HL-60 (cell line): ENCODE measurements around the gene ZNF496.

ENCODE experiments used
- DNase-seq, 2 experiments: peaks; one replicate each; pipeline ENCODE4 v3.0.0-alpha.2; 2010 to 2020; ENCODE audit warnings: low read depth in 1 of 2, low spot score in 1 of 2
- H3K27ac ChIP-seq: fragments of 250-450 bp; sonication (Bioruptor Pico); replicated peaks from 2 replicates; pipeline ENCODE4 v1.5.1; 2020; ENCODE audit warnings: mild to moderate bottlenecking, moderate library complexity
- H3K27me3 ChIP-seq: fragments of 250-450 bp; sonication (Bioruptor Pico); 2 replicates; pipeline ENCODE4 v1.5.1; 2021; ENCODE audit warnings: mild to moderate bottlenecking, moderate library complexity; ENCODE audit not compliant: insufficient read depth, poor library complexity, severe bottlenecking
- H3K4me3 ChIP-seq: replicated peaks from 2 replicates; pipeline ENCODE4 v1.5.1; 2011; ENCODE audit warnings: mild to moderate bottlenecking, control low read depth, low read length; ENCODE audit not compliant: insufficient read depth
- CTCF ChIP-seq: IDR thresholded peaks from one replicate; pipeline ENCODE4 v1.5.1; 2011; ENCODE audit warnings: low read length, control low read depth, inconsistent platforms; ENCODE audit not compliant: insufficient read depth
- GABPA ChIP-seq: IDR thresholded peaks from 2 replicates; pipeline ENCODE4 v1.6.1; 2012; ENCODE audit warnings: low read depth
- POLR2AphosphoS5 ChIP-seq: IDR thresholded peaks from 2 replicates; pipeline ENCODE4 v1.6.1; 2012; ENCODE audit warnings: low read depth
- REST ChIP-seq: IDR thresholded peaks from 2 replicates; pipeline ENCODE4 v1.6.1; 2012; ENCODE audit warnings: low read depth; ENCODE audit not compliant: insufficient replicate concordance
- SPI1 ChIP-seq: IDR thresholded peaks from 2 replicates; pipeline ENCODE4 v1.6.1; 2012; ENCODE audit warnings: low read depth, mild to moderate bottlenecking, borderline replicate concordance

Gene ZNF496

GRCh38 chr1:247277191-247277590 is 54.5 kb downstream of the ZNF496 start:
- DNase-seq, result no peak
- Histone ChIP-seq H3K27ac (no peak overlapping the region), H3K4me3 (no peak overlapping the region), H3K27me3 (no peaks in the 10 kb centered on the region)
- TF ChIP-seq SPI1 (no peak), POLR2AphosphoS5 (no peak), REST (no peak), CTCF (no peak), GABPA (no peak)

GRCh38 chr1:247274605-247275256 is 56.9 kb downstream of the ZNF496 start:
- Histone ChIP-seq H3K27me3 (no peaks in the 10 kb centered on the region), H3K27ac (no peak overlapping the region), H3K4me3 (no peak overlapping the region)
- DNase-seq, result no peak
- TF ChIP-seq SPI1 (no peak), POLR2AphosphoS5 (no peak)

- DNase-seq, result no peak
- Histone ChIP-seq H3K4me3 (no peak overlapping the region), H3K27ac (no peak overlapping the region), H3K27me3 (no peaks in the 10 kb centered on the region)
- no peak for TF ChIP-seq POLR2AphosphoS5
- no peak for TF ChIP-seq SPI1
- TF ChIP-seq GABPA, result no peak
- no peak for TF ChIP-seq REST
- no peak for TF ChIP-seq CTCF
These were observed 58.7 kb downstream of the ZNF496 start for GRCh38 chr1:247273013-247273412.

DNA sequence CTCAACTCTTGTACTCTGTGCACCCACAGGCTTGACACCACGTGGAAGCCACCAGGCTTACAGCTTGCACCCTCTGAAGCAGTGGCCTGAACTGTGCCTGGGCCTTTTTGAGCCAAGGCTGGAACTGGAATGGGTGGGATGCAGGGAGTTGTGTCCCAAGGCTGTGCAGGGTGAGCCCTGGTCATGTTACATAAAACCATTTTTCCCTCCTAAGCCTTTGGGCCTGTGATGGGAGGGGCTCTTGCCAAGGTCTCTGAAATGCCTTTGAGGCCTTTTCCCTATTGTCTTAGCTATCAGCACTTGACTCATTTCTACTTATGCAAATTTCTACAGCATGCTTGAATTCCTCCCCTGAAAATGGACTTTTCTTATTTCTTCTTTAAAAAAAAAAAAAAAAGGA is 61.7 kb downstream of the ZNF496 start:
- Histone ChIP-seq H3K27me3 (no peaks in the 10 kb centered on the region), H3K4me3 (no peak overlapping the region), H3K27ac (no peak overlapping the region)
- DNase-seq, result no peak
- TF ChIP-seq GABPA (no peak), SPI1 (no peak), CTCF (no peak), REST (no peak), POLR2AphosphoS5 (no peak)
